GM21390 (cell line): ENCODE measurements around the gene KLHL5.
"Not testable (repeated sequence)": the region's sequence is repeated elsewhere in the genome, so short reads cannot be mapped to it uniquely, and the experiment has no call there.

Experiments
- ATAC-seq: cut with Tn5 transposase; IDR thresholded peaks from one replicate; pipeline ENCODE4 v1.9.1; 2021; ENCODE audit not compliant: unreplicated experiment

The KLHL5 gene

GRCh38 chr4:39062094-39062769, at the start of gene KLHL5:
KLHL5 (plus strand) TSS chr4:39062232; CDS start chr4:39062653, 421 bp downstream.
- ATAC-seq, result no peak

- no peak for ATAC-seq
Observed at GRCh38 chr4:39014028-39014427, 48.0 kb upstream of the KLHL5 start.

- no peak for ATAC-seq
Observed at GRCh38 chr4:39020130-39020529, 41.9 kb upstream of the KLHL5 start.

GRCh38 chr4:39021631-39022030, 40.4 kb upstream of the KLHL5 start:
- no peak for ATAC-seq

GRCh38 chr4:39022241-39022640, 39.8 kb upstream of the KLHL5 start:
- no peak for ATAC-seq

GRCh38 chr4:39023059-39023458, 39.0 kb upstream of the KLHL5 start:
- no peak for ATAC-seq

GRCh38 chr4:39024311-39024865, 37.6 kb upstream of the KLHL5 start:
- no peak for ATAC-seq

- no peak for ATAC-seq
Observed at GRCh38 chr4:39025552-39026085, 36.4 kb upstream of the KLHL5 start.

- no peak for ATAC-seq
Observed at GRCh38 chr4:39026096-39026495, 35.9 kb upstream of the KLHL5 start.

- ATAC-seq, result no peak
Observed at GRCh38 chr4:39029752-39030694, 32.0 kb upstream of the KLHL5 start.

GRCh38 chr4:39030725-39031124, 31.3 kb upstream of the KLHL5 start:
- ATAC-seq, result no peak

GRCh38 chr4:39031590-39032020, 30.4 kb upstream of the KLHL5 start:
- not testable (repeated sequence) for ATAC-seq

GRCh38 chr4:39032218-39033085, 29.6 kb upstream of the KLHL5 start, which contains the start of gene TMEM156:
TMEM156 (minus strand) TSS chr4:39032409; CDS start chr4:39032313, 96 bp downstream.
- peak; percentile 76 for ATAC-seq

GRCh38 chr4:39036172-39036571, 25.9 kb upstream of the KLHL5 start:
- ATAC-seq, result no peak

- ATAC-seq, result no peak
Observed at GRCh38 chr4:39037491-39037825, 24.6 kb upstream of the KLHL5 start.

GRCh38 chr4:39037941-39038340, 24.1 kb upstream of the KLHL5 start:
- ATAC-seq, result no peak

- no peak for ATAC-seq
Observed at GRCh38 chr4:39039108-39039507, 22.9 kb upstream of the KLHL5 start.

- ATAC-seq, result no peak
Observed at GRCh38 chr4:39042366-39042765, 19.7 kb upstream of the KLHL5 start.

GRCh38 chr4:39043058-39043860, 18.8 kb upstream of the KLHL5 start:
- ATAC-seq, result no peak
